Measurements from ENCODE around the gene VWA2.

VWA2 gene, protein sequence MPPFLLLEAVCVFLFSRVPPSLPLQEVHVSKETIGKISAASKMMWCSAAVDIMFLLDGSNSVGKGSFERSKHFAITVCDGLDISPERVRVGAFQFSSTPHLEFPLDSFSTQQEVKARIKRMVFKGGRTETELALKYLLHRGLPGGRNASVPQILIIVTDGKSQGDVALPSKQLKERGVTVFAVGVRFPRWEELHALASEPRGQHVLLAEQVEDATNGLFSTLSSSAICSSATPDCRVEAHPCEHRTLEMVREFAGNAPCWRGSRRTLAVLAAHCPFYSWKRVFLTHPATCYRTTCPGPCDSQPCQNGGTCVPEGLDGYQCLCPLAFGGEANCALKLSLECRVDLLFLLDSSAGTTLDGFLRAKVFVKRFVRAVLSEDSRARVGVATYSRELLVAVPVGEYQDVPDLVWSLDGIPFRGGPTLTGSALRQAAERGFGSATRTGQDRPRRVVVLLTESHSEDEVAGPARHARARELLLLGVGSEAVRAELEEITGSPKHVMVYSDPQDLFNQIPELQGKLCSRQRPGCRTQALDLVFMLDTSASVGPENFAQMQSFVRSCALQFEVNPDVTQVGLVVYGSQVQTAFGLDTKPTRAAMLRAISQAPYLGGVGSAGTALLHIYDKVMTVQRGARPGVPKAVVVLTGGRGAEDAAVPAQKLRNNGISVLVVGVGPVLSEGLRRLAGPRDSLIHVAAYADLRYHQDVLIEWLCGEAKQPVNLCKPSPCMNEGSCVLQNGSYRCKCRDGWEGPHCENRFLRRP

DNA sequence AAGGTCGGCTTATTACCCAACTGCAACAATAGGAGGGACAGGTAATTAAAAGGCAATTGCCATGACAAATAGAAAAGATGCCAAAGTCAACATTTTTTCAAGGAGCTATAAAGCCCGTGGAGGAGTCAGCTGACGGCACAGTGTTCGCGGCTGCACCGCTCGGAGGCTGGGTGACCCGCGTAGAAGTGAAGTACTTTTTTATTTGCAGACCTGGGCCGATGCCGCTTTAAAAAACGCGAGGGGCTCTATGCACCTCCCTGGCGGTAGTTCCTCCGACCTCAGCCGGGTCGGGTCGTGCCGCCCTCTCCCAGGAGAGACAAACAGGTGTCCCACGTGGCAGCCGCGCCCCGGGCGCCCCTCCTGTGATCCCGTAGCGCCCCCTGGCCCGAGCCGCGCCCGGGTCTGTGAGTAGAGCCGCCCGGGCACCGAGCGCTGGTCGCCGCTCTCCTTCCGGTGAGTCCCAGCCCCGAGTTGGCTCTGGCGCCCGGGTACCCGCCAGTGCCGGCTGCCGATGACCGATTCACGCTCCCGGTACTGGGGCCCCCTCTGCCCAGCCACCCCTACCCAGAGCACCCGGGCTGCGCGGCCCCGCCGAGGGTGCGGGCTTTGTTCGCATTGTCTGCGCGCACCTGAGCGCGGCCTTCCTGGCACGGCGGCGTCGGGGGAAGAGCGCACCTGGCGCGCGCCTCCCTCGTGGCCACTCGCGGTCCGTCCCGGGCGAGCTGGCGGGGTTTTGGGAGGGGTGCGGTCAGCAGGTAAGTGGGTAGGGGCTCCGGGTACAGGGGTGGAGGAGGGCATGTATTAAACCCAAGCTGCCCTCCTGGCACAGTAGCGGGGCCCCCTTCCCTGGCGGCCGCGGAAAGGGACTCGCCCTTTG lies at the start of gene VWA2:
Gene VWA2, plus strand, starts transcription at position 138 of the 877 bp plus-strand sequence. CDS start 9,460 bp downstream, outside the sequence.
- DNase-seq = no peak

DNA sequence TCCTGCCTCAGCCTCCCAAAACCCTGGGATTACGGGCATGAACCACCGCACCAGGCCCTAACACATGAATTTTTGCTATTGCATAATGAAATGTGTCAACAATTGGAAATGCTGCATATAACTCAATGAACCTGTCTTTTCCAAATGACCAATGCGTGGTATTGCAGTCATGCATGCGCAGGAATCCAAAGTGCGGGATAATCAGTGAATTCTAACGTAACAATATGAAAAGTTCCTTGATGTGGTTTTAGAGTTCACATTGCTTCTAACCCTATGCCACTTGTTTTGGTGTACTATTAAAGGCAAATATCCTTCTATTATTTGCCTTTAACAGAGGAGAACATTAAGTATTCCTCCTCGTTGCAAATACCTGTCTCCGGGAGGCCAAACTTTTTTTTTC lies 49.4 kb upstream of the VWA2 start:
- DNase-seq = no peak

DNA sequence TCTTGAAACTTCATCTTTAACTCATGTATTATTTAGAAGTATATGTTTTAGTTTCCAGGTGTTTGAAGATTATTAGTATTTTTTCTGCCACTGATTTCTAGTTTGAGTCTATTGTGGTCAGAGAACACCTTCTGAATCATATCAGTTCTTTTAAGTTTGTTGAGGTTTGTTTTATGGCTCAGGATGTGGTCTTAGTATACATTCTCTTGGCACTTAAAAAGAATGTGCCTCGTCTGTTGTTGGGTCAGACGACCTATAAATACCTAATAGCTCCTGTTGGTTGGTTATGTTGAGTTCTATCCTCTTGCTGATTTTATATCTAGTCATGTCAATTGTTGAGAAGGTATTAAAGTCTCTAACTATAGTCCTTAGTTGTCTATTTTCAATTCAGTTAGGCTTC lies 44.0 kb upstream of the VWA2 start:
- DNase-seq = no peak

DNA sequence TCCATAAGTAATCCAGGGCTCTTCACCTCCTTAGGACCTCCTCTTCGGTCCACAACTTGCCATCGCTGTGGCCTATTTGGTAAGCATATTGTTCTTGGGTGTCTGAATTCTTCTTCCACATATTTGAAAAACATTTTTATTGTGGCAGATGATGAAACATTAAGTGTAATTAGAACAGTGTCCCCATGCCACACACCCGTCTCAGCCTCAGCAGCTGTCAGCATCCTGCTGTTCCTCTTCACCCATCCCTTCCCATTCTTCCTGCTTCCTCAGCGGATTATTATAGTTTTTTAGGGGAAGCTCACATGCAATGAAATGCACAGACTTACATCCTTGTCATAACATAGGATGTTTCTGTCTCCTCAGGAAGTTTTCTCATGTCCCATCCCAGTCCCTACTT lies 39.8 kb upstream of the VWA2 start:
- no peak for DNase-seq

DNA sequence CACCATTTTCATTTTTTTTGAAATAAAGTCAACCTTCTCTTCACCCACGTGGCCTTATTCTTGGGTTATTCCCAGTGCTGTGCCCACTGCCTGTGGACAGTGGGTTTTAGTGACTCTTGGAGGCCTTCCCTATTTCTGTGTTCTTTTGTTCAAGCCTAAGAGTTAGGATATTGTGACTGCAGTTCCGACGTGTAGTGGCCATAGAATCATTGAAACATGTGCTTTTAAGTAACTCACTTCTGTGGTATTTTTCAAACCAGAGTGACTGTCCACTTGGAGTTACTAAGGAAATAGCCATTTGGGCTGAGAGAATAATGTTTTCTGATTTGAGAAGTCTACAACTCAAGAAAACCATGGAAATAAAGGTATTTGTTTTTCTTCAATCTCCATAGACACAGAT lies 36.2 kb upstream of the VWA2 start:
- DNase-seq = no peak

DNA sequence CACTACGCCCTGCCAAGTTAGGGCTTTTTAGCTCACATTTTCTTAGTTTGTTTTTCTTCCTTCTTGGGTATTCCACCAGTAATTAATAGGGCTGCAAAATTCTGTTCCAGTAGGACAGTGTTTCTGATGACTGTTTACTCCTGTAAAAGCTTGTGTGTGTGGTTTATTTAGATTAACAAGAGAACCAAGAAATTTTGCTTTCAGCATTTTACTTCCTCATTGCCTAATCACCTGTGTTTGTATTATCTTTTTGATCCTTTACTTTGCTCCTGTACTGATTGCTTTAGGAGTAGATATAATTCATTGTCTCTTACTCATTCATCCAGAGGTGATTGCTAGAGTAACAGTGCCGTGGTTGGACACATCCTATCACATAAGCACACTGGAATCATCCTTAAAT lies 32.2 kb upstream of the VWA2 start:
- no peak for DNase-seq

DNA sequence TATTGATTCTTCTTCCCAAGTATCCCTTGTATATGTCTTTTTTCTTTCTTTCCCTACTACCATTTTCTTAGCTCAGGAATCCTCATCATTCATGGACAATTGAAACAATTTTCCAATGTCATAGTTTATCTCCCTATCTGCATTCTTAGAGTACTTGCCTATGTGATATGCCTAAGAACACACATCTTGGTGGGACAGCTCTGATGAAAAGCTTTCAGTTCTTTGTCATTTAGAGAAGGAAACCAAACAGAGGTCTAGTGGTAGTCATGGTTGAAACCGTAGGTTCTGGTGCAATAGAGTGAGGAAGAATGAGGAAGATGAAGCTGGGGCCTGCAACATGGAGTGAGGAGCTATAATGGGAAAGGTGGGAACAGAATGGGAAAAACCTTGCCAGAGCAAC lies 31.7 kb upstream of the VWA2 start:
- DNase-seq = no peak

DNA sequence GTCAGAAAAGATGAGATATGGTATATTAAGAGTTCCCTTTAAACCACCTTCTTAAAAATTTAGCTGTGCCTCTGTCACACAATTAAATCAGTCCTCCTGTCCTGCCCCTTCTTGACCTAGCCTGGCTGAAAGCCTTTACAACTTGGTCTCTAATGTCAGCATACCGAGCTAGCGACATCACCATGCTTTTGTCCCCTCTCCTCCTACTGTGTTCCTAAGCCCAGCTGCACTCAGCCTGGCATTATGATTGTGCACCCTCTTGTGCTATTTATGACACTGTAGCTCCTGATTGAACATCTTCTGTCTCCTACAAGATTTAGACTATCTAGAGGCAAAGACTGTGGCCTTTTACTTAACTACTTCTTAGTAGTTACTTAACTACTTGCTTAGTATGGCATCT lies 30.7 kb upstream of the VWA2 start:
- DNase-seq = no peak

DNA sequence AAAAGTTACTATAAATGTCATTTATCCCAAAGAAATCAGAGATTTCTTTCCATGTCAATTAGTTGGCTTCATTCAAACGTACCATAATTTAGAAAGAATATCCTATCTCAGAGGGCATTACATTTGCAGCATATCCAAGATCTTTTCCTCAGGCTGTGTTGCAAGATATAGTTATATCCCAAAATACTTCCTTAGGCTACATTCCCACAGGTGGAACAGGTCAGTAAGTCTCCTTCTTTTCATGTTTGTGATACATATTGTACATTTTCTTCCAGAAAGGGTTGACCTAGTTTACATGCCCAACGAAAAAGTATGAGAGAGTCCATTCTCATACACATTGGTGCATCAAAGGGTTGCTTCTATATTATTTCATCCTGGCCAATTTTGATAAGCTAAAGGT lies 26.9 kb upstream of the VWA2 start:
- DNase-seq = no peak

DNA sequence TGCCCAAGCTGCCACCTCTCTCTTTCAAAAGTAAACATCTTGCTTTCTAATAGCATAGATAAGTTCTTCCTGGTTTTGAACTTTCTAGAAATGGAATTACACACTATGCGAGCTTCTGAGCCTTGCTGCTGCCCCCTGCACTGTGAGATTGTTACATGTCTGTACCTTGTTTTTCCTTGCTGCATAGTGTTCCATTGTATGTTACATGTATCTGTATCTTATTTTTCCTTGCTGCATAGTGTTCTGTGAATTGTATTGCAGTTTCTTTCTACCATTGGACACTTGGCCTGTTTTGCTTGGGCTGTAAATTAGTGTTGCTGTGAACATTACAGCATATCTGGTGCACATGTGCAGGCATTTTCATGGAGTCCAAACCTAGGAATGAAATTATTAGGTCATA lies 24.0 kb upstream of the VWA2 start:
- DNase-seq = no peak

DNA sequence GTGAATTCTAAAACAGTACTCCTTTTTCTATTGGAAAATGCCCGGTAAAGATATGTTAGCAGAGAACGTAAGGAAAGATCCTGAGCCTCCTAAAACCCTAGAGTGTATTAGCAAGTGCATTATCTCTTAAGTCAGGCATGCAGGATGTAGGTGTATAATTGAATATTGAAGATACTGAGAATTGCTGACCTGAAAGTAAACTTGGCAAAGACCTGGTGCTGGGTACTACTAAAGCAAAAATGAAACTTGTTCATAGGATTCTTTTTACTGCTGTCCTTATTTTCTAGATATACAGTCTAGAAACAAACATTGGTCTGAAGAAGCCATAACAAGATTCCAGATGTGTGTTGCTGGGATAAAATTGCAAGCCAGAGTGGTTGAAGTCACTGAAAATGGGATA lies 18.8 kb upstream of the VWA2 start:
- no peak for DNase-seq

DNA sequence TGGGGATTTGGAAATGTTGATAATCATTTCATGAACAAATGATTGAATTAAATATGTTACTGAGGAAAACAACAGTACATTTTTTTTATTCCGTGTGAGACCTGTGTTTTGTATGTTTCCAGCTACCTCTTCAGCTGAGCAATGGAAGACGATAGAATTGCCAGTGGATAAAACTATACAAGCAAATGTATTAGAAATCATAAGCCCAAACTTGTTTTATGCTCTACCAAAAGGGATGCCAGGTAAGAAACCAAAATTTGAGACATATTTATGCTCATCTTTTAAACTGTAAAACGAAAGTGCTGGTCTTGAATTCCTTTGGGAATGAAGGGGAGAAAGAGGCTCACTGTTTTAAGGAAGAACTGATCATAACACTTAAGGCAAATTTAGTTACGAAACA lies 17.8 kb upstream of the VWA2 start:
- DNase-seq = no peak

DNA sequence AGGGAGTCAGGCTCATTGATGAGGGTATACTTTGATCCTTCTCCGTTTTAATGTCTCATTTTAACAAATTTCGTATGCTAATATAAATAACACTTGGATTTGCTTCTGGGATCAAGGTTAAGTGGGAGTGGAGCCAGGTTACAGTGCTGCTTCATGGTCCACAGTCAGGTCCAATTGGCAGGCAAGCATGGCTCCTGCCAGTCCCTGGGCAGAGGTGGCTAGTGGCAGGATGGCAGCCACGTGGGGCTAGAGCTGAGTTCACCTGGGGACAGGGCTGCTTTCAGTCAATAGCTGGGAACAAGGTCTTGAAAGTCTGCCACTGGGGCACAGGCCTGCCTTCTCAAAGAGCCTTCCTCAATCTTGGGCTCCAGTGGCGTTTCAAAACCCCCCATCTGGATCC lies 16.0 kb upstream of the VWA2 start:
- no peak for DNase-seq

DNA sequence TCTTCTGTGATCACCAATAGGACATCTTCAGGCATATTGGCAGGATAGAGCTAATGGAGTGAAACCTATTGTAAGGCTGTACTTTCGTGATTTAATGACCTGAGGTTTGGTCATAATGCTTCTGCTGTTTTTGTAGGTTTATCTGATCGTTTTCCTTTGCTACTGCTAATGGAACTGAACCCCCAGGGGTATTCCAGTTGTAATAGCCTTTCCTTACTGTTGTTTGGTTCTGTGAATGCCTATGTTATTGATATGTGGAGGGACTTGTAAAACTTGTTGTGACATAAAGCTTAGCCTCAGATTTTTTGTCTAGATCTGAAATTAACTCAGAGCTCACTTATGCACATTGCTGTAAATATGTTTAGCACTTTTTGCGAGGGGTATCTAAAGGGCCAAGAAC lies 10.9 kb upstream of the VWA2 start:
- DNase-seq = no peak

DNA sequence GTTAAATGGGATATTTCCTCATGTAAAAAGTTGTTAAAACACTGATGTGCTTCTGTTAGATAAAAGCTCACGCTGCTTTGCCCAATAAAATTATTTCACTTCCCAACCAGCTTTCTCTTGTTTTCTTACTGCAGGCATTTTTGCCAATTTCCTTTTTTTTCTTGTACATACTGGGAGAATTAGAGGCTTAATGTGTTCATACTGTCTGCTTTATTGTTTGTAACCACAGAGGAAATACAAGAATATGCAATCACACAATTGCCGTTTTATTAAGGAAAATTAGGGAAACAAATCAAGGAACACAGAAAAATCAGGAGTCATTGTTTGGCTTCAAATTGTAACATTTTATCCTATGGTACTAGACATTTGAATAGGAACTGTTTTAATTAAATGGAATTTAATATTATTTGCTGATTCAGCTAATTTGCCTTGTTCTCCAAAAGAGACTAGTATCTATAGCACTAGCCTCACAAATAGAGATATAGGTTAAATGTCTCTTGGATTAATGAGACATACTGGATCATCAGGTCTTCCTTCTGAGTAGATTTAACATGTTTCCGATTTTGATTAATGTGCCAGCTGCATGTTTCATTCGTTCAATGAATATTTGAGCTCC lies 6.4 kb upstream of the VWA2 start:
- DNase-seq = no peak

DNA sequence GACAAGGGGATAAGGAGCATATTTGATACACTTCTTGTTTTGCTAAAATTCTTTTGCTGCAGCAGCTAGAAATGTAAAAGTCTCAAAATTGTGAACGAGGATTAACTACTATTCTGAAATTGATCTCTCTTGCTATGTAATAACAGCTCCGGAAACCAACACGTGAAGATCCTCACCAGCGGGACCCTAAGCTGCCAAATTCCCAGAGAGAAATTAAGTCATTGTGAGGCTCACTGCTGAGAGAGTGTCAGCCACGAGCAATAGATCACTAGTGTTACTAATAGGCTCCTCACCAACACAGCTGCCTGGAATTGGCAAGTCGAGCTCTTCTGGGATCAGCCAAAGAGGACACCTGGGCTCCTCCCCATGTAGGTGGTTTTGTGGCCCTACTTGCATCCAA lies 5.6 kb upstream of the VWA2 start:
- no peak for DNase-seq

DNA sequence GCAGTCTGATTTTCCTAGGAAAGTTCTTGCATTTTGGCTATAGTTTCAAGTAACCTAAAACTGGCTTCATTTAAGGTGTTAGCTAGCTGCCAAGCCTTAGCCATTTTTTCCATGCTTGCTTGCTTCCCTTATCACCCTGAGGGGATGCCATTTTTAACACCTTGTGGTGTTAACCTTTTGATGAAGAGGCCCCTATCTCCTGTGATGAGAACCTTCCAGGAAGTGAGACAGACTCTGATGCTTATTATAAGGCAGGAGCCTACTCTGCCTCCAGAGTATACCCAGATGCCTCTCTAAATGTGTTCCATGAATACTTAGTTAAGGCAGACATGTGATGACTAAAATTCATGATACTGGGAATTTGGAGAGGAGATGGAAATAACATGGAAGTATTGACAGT lies 4.9 kb upstream of the VWA2 start:
- no peak for DNase-seq

DNA sequence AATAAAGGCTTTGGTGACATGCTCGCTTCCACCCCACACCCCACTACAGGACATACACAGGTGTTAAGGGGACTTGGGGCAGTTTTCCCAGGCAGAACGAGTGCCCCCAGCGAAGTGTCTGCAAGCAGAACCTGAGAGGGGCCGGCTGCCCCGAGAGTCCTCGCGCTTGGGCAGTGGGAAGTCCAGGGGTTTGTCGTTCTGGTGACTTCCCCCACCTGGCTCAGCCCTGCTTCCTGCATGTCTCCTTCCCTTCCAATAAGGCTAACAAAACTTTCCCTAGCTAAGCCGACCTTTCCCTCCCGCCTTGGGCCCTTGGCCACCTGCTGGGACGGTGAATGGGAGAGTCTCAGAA lies 916 bp downstream of the VWA2 start:
- no peak for DNase-seq

DNA sequence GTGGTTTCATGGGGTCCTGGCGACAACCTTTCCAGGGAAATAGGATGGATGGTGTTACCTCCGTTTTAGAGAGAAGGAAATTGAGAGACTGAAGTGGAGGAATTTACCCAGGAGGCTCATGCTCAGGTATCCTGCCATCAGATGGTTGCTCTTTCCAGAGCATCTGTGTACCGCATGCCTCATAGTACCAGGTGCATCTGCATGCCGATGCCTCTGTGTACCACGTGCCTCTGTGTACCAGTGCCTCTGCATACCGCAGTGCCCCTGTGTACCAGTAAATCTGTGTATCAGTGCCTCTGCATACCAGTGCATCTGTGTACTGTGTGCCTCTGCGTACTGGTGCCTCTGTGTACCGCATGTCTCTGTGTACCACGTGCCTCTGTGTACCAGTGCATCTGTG lies 3.2 kb downstream of the VWA2 start:
- DNase-seq = no peak

DNA sequence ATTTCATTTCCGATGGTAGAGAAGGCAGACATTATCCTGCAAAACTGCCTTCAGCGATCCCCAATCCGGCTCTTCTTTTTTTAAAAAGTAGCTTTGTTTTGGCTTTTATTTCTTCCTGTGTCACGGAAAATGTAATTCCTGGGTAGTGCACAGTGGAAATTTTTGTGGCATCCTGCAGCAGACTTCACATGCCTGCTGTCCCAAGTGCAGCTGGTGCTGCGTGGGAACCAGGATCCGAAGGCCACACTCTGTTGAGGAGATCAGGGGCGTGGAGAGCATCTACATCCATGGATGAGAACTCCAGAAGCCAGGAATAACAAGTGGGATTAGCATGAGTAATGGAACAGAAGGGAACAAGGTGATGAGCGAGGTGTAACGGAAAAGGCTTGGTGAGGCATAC lies 4.6 kb downstream of the VWA2 start:
- no peak for DNase-seq

DNA sequence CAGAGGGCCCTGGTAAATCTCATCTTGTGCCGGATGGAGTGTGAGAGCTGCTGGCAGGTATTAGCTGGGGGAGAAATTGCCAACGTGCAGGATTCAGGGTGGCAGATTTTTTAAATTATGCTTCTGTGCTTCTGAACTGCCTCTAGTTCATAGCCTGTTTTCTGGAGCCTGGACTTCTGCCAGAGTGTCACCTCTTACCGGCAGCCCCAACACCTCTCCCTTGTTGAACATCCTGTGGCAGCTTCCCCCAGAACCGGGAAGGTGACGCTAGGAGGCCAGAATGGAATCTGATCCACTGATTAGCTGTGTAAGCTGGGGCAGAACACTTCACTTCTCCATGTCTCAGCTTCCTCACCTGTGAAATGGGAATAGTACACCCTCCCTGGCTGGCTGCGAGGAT lies 5.1 kb downstream of the VWA2 start:
- DNase-seq = no peak

DNA sequence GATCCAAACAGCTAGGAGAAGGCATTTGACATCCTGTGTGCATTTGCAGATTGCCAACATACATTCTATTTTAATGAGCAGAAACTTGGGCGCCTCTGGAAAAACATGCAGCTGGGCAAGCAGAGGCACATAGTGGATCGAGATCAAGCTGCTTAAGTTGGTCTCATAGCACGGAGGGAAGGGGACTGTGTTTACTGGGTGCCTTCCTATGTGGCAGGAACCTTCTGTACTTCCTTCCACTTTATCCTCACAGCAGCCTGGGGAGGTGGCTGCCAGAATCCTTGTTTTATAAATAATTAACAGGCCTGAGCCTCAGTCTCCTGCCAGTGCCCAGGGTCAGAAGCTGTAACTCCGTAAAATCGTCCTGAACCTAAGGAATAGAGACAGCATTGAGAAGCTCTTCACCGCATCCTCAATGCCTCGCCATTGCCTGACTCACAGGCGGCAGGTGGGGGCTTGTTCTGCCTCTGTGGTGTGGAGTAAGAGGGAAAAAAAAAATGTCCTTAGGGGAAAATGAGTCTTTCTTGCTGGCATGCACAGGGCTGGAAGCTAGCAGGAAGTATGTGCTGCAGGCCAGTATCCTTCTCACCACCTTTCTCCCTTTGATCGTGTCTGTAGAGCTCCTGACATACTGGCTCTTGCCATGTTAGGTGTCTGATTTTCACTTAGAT lies 6.2 kb downstream of the VWA2 start:
- DNase-seq = no peak
